Superior temporal gyrus (tissue), 1 donor: Measurements from ENCODE around the gene NMT2.
A peak's percentile ranks its signal among the peaks of the same experiment; 100 is the strongest.

Experiments used
- DNase-seq: peaks from one replicate; pipeline ENCODE4 v3.0.0-alpha.2; 2016; ENCODE audit errors: extremely low spot score

Gene NMT2

DNA sequence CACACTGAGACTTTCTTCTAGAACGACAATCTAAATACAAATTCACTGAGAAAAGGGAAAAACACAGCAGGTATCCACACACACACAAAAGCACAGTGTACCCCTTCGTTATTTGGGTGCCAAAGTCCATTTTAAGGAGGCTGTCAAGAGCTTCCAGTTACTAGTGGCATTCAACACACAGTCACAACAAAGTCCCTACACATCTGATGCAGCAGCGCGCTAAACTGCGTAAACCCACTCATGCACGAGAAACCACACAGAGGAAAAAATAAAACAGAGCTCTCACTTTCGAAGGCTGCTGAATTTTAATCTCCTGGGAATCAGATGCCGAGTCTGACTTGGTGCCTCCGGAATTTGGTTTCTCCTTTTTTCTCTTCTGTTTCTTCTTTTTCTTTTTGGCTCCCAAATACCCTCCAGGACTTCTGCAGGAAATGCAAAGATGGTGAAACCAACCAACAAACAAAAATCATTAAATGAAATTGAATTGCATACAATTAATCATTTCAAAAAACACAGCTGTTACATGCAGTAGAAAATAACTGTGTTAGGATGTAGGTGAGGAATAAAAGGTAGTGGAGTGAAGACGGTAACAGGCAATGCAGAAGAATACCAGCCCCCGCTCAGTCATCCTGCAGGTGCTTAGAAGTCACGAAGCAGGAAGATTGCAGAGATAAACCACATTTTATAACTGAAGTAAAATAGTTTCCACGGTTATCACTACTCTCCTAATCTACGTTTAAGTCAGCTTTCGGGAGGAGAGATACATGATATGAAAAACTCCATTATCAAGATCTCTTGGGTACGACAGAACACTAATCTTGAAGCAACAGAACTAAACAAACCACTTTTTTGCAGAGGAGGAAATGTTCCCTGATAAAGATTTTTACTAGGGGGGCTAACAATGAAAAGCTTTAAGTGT, 27.1 kb downstream of the NMT2 start:
- peak; percentile 50 for DNase-seq

DNA sequence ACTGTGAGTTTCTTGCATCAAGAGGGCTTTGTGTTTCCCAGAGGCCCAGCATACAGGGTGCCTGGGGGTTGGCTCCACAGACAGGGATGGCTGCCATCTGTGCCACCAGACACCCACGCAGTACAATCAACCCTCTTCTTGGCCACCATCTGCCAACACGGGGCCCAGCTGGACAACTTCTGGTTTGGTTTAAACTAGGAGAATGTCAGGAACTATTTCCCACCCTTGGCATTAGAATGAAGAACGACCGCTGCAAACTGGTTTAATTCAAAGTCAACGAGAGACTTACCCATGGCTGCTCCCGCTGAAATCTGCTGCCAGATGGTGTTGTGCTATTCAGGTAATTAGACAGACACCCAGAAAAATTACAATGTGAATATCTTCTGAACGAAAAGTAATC, 27.8 kb downstream of the NMT2 start:
- DNase-seq = peak; percentile 35

GRCh38 chr10:15137636-15138035, 30.9 kb downstream of the NMT2 start:
- no peak for DNase-seq

- no peak for DNase-seq
Measured at GRCh38 chr10:15137036-15137359, 31.5 kb downstream of the NMT2 start.

GRCh38 chr10:15136129-15137035, 32.1 kb downstream of the NMT2 start:
- no peak for DNase-seq

DNA sequence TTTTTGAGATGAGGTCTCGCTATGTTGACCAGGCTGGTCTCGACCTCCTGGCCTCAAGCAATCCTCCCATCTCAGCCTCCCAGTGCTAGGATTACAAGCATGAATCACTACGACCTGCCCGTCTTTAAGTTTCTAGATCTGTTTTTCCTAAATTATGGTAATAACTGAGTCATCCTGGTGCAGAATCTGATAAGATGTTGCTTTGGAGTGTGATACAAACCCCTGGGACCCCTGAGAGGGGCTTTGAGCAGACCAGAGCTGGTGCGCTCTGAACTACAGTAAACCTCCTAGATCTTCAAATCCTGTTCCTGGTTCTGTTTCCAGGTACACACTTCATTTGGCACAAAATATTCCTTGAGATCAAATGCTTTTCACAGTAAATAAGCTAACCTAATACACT, 37.2 kb downstream of the NMT2 start:
- no peak for DNase-seq

DNA sequence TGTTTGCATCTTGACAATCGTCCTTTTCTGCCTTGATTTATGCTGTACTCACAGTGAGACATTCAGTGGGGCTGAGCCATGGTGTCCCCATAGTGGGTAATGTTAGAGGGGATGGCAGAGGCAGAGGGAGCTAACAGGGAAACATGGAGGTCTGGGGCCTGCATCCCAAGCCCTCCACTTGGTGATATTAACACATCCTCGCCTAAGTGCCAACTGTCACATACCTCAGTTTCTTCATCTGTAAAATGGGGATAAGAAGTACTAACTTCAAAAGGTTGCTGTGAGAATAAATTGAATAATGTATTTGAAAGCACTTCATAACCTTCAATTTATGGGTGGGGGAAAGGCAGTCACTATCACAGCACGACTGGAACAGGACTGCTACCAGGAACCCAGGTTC, 43.6 kb downstream of the NMT2 start:
- DNase-seq = no peak

DNA sequence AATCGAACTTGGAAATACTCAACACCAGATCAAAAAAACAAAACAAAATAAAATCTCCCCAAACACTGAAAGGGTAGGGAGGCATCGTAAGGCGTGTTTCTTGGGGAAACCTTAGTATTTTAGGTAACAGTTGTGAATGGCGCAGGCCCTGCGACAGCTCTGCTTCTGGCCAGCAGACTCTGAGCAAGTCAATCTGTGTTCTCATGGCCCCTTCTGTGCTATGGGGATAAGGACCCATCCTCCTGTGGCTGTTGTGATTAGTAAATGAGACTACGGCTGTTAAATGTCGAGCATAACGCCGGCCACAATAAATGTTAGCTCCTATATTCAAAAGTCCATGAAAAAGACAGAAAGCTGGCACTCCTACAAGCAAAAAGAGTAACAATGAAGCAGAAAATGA, 44.3 kb downstream of the NMT2 start:
- no peak for DNase-seq

DNA sequence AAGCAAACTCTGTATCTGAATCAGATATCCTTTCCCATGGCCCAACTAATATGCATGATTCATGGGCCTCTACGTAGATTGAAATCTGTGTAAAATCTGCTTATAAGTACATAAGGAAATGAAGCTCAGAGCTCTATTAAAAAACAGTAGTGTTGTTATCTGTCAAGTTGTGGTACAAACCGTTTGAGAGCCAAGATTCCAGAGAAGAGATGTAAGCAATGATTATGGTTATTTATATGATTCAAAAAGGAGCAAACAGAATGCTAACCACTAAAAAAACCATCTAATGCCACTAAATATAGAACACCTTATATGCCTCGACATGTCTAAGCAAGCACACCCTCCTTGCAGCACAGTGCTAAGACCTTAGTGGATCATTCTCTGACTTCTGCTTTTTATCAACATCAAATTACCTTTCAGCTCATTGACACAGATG, 44.7 kb downstream of the NMT2 start:
- no peak for DNase-seq

DNA sequence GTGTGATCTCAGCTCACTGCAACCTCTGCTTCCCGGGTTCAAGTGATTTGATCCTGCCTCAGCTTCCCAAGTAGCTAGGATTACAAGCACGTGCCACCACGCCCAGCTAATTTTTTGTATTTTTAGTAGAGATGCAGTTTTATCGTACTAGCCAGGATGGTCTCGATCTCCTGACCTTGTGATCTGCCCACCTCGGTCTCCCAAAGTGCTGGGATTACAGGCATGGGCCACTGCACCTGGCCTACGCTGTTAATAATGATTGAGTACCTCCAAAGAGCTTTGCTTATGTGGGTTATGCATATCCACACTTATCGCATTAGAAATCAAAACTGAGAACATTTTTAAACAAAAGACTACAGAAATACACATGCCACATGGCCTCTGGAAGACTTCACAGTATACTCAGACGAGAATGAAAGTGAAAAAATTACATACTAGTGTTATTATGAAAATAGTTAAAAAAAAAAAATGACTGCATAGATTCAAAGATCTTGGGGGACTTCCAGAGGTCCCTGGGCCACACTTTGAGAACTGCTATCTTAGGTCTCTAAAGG, 45.9 kb downstream of the NMT2 start:
- no peak for DNase-seq

GRCh38 chr10:15121707-15122106, 46.8 kb downstream of the NMT2 start:
- DNase-seq = no peak

- no peak for DNase-seq
Measured at GRCh38 chr10:15120523-15120922, 48.0 kb downstream of the NMT2 start.

- no peak for DNase-seq
Measured at GRCh38 chr10:15118615-15119014, 49.9 kb downstream of the NMT2 start.

GRCh38 chr10:15116225-15116624, 52.3 kb downstream of the NMT2 start:
- no peak for DNase-seq

GRCh38 chr10:15113766-15114165, 54.7 kb downstream of the NMT2 start:
- DNase-seq = no peak

DNA sequence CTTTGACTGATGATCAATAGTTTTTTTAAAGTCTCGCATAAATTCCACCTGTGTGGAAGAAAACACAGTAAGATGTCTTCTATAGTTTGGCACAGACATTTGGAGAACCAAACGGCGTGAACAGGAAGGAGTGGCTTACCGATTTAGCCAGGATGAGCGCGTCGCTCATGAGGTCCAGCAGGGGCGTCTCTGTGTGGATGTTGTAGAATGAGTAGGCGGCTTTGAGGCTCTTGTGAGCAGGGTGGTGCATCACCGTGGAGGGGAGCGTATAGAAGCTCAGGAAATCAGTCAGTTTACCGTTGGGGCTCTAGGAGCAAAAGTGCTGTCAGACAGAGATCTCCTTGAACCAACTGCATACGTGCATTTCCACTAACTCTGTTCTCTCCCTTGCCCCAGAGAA, 55.8 kb downstream of the NMT2 start:
- no peak for DNase-seq

GRCh38 chr10:15106352-15107013, 62.0 kb downstream of the NMT2 start:
- DNase-seq = peak; percentile 85

DNA sequence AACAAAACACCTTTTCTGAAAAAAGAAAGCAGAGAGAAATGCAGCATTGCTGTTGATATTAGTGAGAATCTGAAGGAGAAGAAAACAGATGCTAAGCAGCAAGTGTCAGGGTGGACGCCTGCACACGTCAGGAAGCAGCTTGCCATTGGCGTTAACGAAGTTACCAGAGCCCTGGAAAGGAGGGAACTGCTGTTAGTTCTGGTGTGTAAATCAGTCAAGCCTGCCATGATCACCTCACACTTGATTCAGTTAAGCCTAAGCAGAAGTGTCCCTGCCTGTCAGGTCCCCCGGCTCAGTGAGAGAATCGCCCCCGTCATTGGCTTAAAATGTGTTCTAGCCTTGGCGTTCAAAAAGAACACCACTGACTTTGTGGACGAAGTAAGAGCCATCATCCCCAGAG, 65.0 kb downstream of the NMT2 start:
- no peak for DNase-seq

- DNase-seq = no peak
Measured at GRCh38 chr10:15099886-15100285, 68.6 kb downstream of the NMT2 start.

DNA sequence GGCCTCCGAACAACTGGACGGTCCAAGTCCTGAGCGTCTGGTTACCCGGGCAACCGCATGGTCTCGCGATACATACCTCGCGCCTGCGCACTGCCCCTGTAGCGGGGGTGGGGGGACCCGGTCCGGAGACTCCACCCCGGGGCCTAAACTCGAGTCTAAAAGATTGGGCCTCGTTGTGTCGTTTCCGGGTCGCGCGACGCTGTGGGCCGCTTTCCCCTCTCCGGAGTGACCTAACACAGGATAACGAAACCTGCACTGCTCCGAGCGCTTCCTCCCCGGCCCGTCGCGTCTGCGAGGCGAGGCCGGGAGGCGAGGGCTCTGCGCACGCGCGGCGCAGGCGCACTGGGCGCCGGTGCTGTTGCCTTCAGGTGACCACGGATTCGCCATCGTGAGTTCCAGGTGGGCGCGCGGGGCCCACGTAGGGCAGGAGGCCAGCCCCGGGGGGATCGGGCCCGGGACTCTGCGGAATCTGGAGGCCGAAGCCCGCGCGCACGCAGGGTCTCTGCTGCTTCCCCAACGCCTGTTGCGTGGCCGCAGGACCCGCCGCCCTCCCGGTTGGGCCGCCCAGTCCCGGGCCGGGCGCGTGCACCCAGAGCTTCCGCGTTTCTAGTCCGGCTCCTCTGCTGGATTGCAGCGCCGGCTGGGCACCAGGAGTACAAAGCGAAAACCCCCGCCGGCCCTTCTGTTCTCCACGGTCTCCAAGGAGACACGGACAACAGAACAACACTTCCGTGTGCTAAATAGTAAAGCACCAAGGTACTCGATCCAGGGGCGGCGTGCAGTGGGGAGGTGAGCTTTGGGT, 71.3 kb downstream of the NMT2 start, which contains the start of gene RPP38:
RPP38 (plus strand) TSS at position 345 of the 802 bp plus-strand sequence. CDS start 5,960 bp downstream, outside the sequence.
- DNase-seq = peak; percentile 97

DNA sequence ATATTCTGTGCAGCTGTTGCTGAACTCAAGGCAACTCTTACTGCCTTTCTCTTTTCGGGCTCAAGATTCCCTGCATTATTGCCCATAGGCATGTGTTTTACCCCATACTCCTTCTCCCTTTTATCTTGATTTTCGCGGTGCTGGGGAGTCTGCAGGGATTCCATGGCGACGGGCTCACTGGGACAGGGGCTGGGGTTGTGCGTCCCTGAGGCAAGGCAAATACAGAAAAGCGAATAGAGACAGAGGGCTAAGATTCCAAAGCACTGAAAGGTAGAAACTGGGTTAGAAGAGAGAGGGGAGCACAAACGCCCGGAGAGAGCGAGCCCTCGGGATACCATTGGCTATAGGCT, 71.9 kb downstream of the NMT2 start:
- DNase-seq = no peak
